Heart left ventricle (tissue), 16 donors: Measurements from ENCODE around the gene DCTN1. TPM values are rescaled to one million over a fixed set of nuclear protein-coding genes. Genes with fewer than 3 reads are reported as not detected.

Source experiments
- ATAC-seq, 4 donors: fragments of 200-7000 bp; cut with Tn5 transposase; one replicate each; pipeline ENCODE4 v1.9.1; 2020 to 2022; ENCODE audit warnings: moderate library complexity in 4 of 4, mild to moderate bottlenecking in 3 of 4, moderate number of reproducible peaks in 1 of 4
- DNase-seq, 5 donors: peaks; one replicate each; pipeline ENCODE4 v3.0.0-alpha.2; 2020
- H3K27ac ChIP-seq, 12 donors: fragments of 200-600 bp; sonication (generic) in 4 of 12; one replicate each; pipeline versions ENCODE4 v1.5.0 to v1.8.0; 2016 to 2022; ENCODE audit warnings: mild to moderate bottlenecking in 2 of 12
- H3K27me3 ChIP-seq, 9 donors: fragments of 200-600 bp; sonication (generic) in 2 of 9; one replicate each; pipeline versions ENCODE4 v1.5.1 to v1.8.0; 2016 to 2022; ENCODE audit warnings: mild to moderate bottlenecking in 3 of 9
- H3K36me3 ChIP-seq, 9 donors: fragments of 200-600 bp; sonication (generic) in 2 of 9; one replicate each; pipeline versions ENCODE4 v1.5.0 to v1.8.0; 2018 to 2022; ENCODE audit warnings: mild to moderate bottlenecking in 2 of 9
- H3K4me1 ChIP-seq, 12 donors: fragments of 200-600 bp; sonication (generic) in 4 of 12; one replicate each; pipeline versions ENCODE4 v1.5.0 to v1.8.0; 2016 to 2022; ENCODE audit warnings: mild to moderate bottlenecking in 3 of 12
- H3K4me3 ChIP-seq, 12 donors: fragments of 200-600 bp; sonication (generic) in 4 of 12; one replicate each; pipeline versions ENCODE4 v1.5.0 to v1.8.0; 2017 to 2022; ENCODE audit warnings: mild to moderate bottlenecking in 9 of 12, moderate library complexity in 4 of 12
- H3K9me3 ChIP-seq, 12 donors: fragments of 200-600 bp; sonication (generic) in 4 of 12; one replicate each; pipeline versions ENCODE4 v1.5.0 to v1.8.0; 2016 to 2022; ENCODE audit warnings: mild to moderate bottlenecking in 1 of 12
- CTCF ChIP-seq, 12 donors: fragments of 200-600 bp; sonication (generic) in 4 of 12; IDR thresholded peaks; one replicate each; pipeline versions ENCODE4 v1.5.0 to v1.8.0; 2018 to 2022; ENCODE audit warnings: antibody characterized with exemption in 12 of 12, mild to moderate bottlenecking in 5 of 12
- POLR2A ChIP-seq, 2 donors: fragments of 450-650 bp; IDR thresholded peaks; one replicate each; pipeline ENCODE4 v1.6.1; 2017; ENCODE audit warnings: antibody characterized with exemption in 2 of 2, mild to moderate bottlenecking in 2 of 2, moderate library complexity in 2 of 2
- WGBS, 4 donors: extraction: QIAGEN DNeasy Blood & Tissue Kit in 2 of 4; methylation state at CpG; one replicate each; pipeline versions ENCODE4 v1.1.5 to v1.1.7; 2013 to 2018; 5-methylcytosine and 5-hydroxymethylcytosine counted together
- intact Hi-C, 10 donors: fragments of 100-400 bp; cut with DNase I; formaldehyde crosslinking; loops; one replicate each; pipeline versions ENCODE4 v1.11.1 to v1.14.2; 2022
- polyA plus RNA-seq, 2 donors: library from polyadenylated mRNA; stranded (reverse); fragments of 200-250 nt; gene quantifications; one replicate each; pipeline ENCODE4 v1.2.3, GENCODE V29; 2013
- total RNA-seq, 9 donors: library from RNA; depleted of rRNA in 2 of 9; stranded (reverse); fragments of >200 nt in 2 of 9; fragmentation: NEBNext Ultra II Directional in 3 of 9; extraction: Animal tissue kit (Norgen Biotek cat#: 25700) in 3 of 9; gene quantifications; one replicate each; pipeline versions ENCODE4 v1.1.0 to v1.2.4, GENCODE V29; 2016 to 2023
- donor health status: ischemic (EF 13 %, LVEDD 7.1; RV severe dilation, severe dysfunction).
- donor health status: healthy with polysubstance abuse.
- donor health status: DM: no; HTN: yes; CAD: no.
- donor health status: DM: no; HTN: no; CAD: no.
- donor health status: ischemic (EF 25% LVEDD 6.9; RV normal size, moderate dysfunction).
- donor health status: ischemic (EF 25% LVEDD 5.7; RV mildly dilated, moderate dysfunction).
- donor health status: healthy.
- donor health status: DM: yes; HTN: yes; CAD: no.
- donor health status: ischemic (EF 35%, LVEDD 5.7; RV mildly dilated, moderate dysfunction).
- donor health status: nonischemic (EF 11% LVEDD 7.7; RV severe dilation, severe dysfunction).
- donor health status: DM: yes; HTN: yes; CAD: no.
- donor health status: PGD.
- donor health status: ischemic (EF 29% LVEDD 5.4; RV normal size, mild dysfunction).
- donor health status: nonischemic (EF 23%, LVEDD 6.1; RV moderate dilation, normal function).

The DCTN1 gene
- total and polyA plus RNA-seq, 11 donors: 129 to 376 (median 187) TPM

DNA sequence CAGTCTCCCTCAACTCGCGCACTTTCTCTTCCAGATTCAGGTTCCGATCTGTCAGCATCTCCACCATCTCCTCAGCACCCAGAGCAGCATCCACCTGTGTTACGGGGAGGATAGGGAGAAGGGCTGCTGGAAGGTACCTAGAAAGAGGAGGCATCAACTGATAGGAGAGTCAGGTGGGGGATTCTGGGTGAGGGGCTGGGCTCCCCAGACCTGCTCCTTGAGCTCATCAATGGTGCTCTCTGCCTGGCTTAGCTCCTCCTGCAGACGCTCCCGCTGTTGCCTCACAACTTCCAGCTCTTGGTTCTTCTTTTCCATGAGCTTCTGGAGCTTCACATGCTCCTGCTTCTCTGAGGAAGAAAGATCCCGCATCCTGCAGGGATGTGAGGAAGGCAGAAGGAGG lies 10.1 kb downstream of the DCTN1 start:
- ATAC-seq: no peak
- intact Hi-C loops: no loop called here
- H3K9me3 ChIP-seq: no peaks in the 10 kb centered on the region
- no peak overlapping the region for H3K27ac ChIP-seq
- 96 to 99% (median 97%) methylated on average over 7 of the region's 7 CpGs for WGBS, 4 donors
- H3K4me1 ChIP-seq: peaks cover 4 to 39% (median 26%) of the 10 kb centered on the region in 12 donors
- no peak for TF ChIP-seq POLR2A (IDR thresholded peaks at IDR 0.05)
- no peak for TF ChIP-seq CTCF (IDR thresholded peaks at IDR 0.05)
- no peaks in the 10 kb centered on the region for H3K27me3 ChIP-seq
- peaks cover 13 to 79% (median 66%) of the 10 kb centered on the region in 9 donors for H3K36me3 ChIP-seq
- DNase-seq: no peak
- H3K4me3 ChIP-seq: no peak overlapping the region

- no peaks in the 10 kb centered on the region for H3K9me3 ChIP-seq
- ATAC-seq (no peak), DNase-seq (no peak)
- WGBS, 4 donors: 93 to 100% (median 95%) methylated on average over 3 to 5 of the region's 5 CpGs
- no peak for TF ChIP-seq CTCF (IDR thresholded peaks at IDR 0.05)
- TF ChIP-seq POLR2A (IDR thresholded peaks at IDR 0.05): no peak
- H3K36me3 ChIP-seq: peaks cover 13 to 94% (median 81%) of the 10 kb centered on the region in 9 donors
- no peaks in the 10 kb centered on the region for H3K27me3 ChIP-seq
- H3K27ac ChIP-seq: no peak overlapping the region
- H3K4me1 ChIP-seq: peaks cover 4 to 40% (median 15%) of the 10 kb centered on the region in 12 donors
- intact Hi-C loops: no loop called here
- no peak overlapping the region for H3K4me3 ChIP-seq
These were observed 11.6 kb downstream of the DCTN1 start for GRCh38 chr2:74368499-74368898.

DNA sequence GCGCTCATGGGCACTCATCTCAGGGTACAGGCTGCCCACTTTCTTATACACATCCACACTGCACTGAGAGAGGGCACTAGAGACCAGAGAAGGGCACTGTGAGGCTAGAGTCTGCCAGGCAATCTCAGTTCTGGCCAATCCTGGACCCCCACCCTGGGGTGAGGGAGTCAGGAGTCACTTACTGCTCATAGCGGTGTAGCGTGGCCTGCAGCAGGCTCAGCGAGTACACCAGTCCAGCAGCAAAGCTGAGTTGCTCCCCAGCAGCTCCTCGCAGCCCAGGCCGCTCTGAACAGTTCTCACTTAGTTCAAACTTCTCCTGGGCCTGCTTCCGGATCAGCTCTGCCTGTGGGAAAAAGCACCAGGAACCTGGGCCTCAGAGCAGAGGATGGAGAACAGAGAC lies 12.3 kb downstream of the DCTN1 start:
- 92 to 98% (median 96%) methylated on average over 4 to 7 of the region's 7 CpGs for WGBS, 4 donors
- Histone ChIP-seq H3K36me3 (peaks cover 13 to 100% (median 88%) of the 10 kb centered on the region in 9 donors), H3K9me3 (no peaks in the 10 kb centered on the region), H3K4me1 (peaks cover 2 to 32% (median 9%) of the 10 kb centered on the region in 12 donors), H3K27me3 (no peaks in the 10 kb centered on the region), H3K27ac (no peak overlapping the region), H3K4me3 (no peak overlapping the region)
- intact Hi-C loops: no loop called here
- DNase-seq: no peak
- no peak for TF ChIP-seq CTCF (IDR thresholded peaks at IDR 0.05)
- no peak for TF ChIP-seq POLR2A (IDR thresholded peaks at IDR 0.05)
- ATAC-seq: no peak

DNA sequence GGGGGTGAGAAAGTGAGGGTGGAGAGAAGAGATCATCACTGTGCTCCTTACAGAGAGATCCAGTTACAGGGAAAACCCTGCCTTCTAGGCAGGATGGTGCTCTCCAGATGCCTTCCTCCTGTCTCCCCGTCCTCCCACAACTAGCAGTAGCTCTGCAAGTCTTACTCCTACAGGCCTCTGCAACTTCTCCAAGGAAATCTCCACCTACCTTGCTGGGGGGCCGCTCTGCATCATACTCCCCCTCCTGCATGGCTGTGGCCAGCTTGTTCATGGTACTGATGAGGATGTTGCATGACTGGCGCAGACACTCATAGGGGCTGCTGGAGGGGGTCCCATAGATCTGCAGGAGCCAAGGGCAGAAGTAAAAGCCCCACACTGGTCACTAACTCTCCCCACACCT lies 14.1 kb downstream of the DCTN1 start:
- no peaks in the 10 kb centered on the region for H3K9me3 ChIP-seq
- peaks cover 15 to 100% (median 100%) of the 10 kb centered on the region in 9 donors for H3K36me3 ChIP-seq
- no peak for DNase-seq
- no peak overlapping the region for H3K4me3 ChIP-seq
- H3K27ac ChIP-seq: no peak overlapping the region
- ATAC-seq: no peak
- intact Hi-C loops: no loop called here
- peaks cover 0 to 20% (median 5%) of the 10 kb centered on the region in 12 donors for H3K4me1 ChIP-seq
- TF ChIP-seq CTCF (IDR thresholded peaks at IDR 0.05) (no peak), POLR2A (IDR thresholded peaks at IDR 0.05) (no peak)
- 92 to 100% (median 97%) methylated on average over 2 to 3 of the region's 3 CpGs for WGBS, 4 donors
- no peaks in the 10 kb centered on the region for H3K27me3 ChIP-seq
